ENCODE data around the gene NUDCD3. TPM values are rescaled to one million over a fixed set of nuclear protein-coding genes. Genes with fewer than 3 reads are reported as not detected.

NUDCD3 gene
- total RNA-seq, 1 experiment from 2014 or later = 117 TPM

DNA sequence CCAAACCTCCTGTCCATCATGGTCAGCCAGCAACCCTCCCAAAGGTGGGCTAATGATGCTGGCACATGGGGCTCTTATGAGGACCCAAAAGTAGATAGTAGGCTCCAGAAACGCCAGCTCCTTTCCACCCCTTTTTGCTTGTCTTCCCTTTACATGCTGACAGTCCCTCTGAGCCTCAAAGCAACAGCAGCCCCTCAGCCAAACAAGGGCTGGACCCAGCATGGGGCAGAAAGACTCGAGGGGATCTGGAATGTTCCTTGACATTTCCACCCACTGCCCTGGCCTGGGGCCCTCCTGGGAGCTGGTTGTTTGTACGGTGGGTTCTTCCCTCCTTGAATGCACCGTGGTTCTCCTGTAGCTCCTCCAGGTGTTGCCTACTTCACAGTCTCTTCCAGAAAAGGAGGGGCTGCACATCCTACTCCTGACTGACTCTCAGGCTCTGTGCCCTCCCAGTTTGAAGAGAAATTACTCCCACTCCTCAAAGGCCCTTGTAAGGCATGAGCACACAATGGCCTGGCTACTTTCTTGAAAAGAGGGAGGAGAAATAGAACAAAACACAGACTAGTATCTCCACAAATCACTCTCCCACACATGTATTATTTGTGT, 21.5 kb upstream of the NUDCD3 start:
- H3K27me3 ChIP-seq (ENCODE audit: control insufficient read depth, insufficient read depth, low read length) = no peaks in the 10 kb centered on the region
- no peak for ATAC-seq
- TF ChIP-seq, protein P1, sequence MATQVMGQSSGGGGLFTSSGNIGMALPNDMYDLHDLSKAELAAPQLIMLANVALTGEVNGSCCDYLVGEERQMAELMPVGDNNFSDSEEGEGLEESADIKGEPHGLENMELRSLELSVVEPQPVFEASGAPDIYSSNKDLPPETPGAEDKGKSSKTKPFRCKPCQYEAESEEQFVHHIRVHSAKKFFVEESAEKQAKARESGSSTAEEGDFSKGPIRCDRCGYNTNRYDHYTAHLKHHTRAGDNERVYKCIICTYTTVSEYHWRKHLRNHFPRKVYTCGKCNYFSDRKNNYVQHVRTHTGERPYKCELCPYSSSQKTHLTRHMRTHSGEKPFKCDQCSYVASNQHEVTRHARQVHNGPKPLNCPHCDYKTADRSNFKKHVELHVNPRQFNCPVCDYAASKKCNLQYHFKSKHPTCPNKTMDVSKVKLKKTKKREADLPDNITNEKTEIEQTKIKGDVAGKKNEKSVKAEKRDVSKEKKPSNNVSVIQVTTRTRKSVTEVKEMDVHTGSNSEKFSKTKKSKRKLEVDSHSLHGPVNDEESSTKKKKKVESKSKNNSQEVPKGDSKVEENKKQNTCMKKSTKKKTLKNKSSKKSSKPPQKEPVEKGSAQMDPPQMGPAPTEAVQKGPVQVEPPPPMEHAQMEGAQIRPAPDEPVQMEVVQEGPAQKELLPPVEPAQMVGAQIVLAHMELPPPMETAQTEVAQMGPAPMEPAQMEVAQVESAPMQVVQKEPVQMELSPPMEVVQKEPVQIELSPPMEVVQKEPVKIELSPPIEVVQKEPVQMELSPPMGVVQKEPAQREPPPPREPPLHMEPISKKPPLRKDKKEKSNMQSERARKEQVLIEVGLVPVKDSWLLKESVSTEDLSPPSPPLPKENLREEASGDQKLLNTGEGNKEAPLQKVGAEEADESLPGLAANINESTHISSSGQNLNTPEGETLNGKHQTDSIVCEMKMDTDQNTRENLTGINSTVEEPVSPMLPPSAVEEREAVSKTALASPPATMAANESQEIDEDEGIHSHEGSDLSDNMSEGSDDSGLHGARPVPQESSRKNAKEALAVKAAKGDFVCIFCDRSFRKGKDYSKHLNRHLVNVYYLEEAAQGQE (IDR thresholded peaks at IDR 0.05; ENCODE audit: insufficient read depth in 1 of 2, low read depth in 2 of 2, low read length in 1 of 2) = no peak
- TF ChIP-seq TCF7L2 (IDR thresholded peaks at IDR 0.05; ENCODE audit: low read depth, low read length) (no peak), SIN3A (IDR thresholded peaks at IDR 0.05; ENCODE audit: borderline replicate concordance, insufficient read depth, low read depth, low read length) (no peak), POLR2AphosphoS5 (IDR thresholded peaks at IDR 0.05; ENCODE audit: low read depth, low read length) (no peak)
- TF ChIP-seq, protein P2, sequence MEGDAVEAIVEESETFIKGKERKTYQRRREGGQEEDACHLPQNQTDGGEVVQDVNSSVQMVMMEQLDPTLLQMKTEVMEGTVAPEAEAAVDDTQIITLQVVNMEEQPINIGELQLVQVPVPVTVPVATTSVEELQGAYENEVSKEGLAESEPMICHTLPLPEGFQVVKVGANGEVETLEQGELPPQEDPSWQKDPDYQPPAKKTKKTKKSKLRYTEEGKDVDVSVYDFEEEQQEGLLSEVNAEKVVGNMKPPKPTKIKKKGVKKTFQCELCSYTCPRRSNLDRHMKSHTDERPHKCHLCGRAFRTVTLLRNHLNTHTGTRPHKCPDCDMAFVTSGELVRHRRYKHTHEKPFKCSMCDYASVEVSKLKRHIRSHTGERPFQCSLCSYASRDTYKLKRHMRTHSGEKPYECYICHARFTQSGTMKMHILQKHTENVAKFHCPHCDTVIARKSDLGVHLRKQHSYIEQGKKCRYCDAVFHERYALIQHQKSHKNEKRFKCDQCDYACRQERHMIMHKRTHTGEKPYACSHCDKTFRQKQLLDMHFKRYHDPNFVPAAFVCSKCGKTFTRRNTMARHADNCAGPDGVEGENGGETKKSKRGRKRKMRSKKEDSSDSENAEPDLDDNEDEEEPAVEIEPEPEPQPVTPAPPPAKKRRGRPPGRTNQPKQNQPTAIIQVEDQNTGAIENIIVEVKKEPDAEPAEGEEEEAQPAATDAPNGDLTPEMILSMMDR (IDR thresholded peaks at IDR 0.05) = no peak
- no peak overlapping the region for H3K27ac ChIP-seq (ENCODE audit: low read length)
- no peaks in the 10 kb centered on the region for H3K4me1 ChIP-seq (ENCODE audit: control insufficient read depth, insufficient read depth, low read length)
- H3K9me3 ChIP-seq (ENCODE audit: control insufficient read depth, insufficient read depth, low read depth, low read length) = no peaks in the 10 kb centered on the region
- intact Hi-C loops (cut with micrococcal nuclease; ENCODE audit: unreplicated experiment) = no loop called here
- H3K36me3 ChIP-seq (ENCODE audit: control insufficient read depth, insufficient read depth, low read length) = no peaks in the 10 kb centered on the region
- BruUV-seq (replicated peaks) = no TSS peak
- in situ Hi-C loops (cut with HindIII; ENCODE audit: low pct_unique_long_range_greater_than_20kb, low sequenced_read_pairs) = no loop called here
- no peak for DNase-seq (ENCODE audit: low read depth, low spot score)
- CTCF ChIA-PET = interaction anchor here (1.2 kb wide), 1 partner anchor 23 kb away, joined by 4 read pairs; no protein-coding TSS in a partner anchor
- POLR2A ChIA-PET = no interaction called here
- H3K4me3 ChIP-seq (ENCODE audit: low read depth in 2 of 2, low read length in 2 of 2) = no peak overlapping the region

DNA sequence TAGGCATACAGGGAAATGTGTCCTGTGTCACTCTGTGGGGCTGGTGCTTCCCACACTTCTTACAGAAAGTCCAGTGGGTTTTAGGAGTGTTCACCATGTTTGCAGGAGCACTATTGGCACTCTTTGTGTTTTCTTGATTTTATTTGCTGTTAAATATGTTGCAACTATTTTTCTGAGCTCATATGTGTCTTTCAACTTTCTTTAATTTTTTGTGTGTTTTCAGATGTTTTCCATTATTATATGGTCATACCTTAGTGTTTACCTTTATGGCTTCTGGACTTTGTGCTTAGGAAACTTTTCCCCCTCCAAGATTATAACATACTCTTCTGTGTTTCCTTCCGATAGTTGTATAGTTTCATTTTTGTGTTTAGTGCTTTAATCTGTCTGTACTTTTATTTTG, 20.8 kb upstream of the NUDCD3 start:
- intact Hi-C loops (cut with micrococcal nuclease; ENCODE audit: unreplicated experiment) = no loop called here
- DNase-seq (ENCODE audit: low read depth, low spot score) (no peak), ATAC-seq (no peak)
- H3K36me3 ChIP-seq (ENCODE audit: control insufficient read depth, insufficient read depth, low read length) = no peaks in the 10 kb centered on the region
- CTCF ChIA-PET = interaction anchor here (1.2 kb wide), 1 partner anchor 23 kb away, joined by 4 read pairs; no protein-coding TSS in a partner anchor
- peaks cover 3% of the 10 kb centered on the region; the same call in 1 of the 2 replicates for H3K27me3 ChIP-seq (ENCODE audit: control insufficient read depth, insufficient read depth, low read length)
- no peak overlapping the region for H3K4me3 ChIP-seq (ENCODE audit: low read depth in 2 of 2, low read length in 2 of 2)
- POLR2A ChIA-PET = interaction anchor here (0.9 kb wide), 1 partner anchor 63 kb away, joined by 3 read pairs; the partner anchor contains the start of gene DDX56
- no TSS peak for BruUV-seq (replicated peaks)
- in situ Hi-C loops (cut with HindIII; ENCODE audit: low pct_unique_long_range_greater_than_20kb, low sequenced_read_pairs) = no loop called here
- H3K4me1 ChIP-seq (ENCODE audit: control insufficient read depth, insufficient read depth, low read length) = no peaks in the 10 kb centered on the region
- no peak overlapping the region for H3K27ac ChIP-seq (ENCODE audit: low read length)
- no peak for TF ChIP-seq POLR2AphosphoS5 (IDR thresholded peaks at IDR 0.05; ENCODE audit: low read depth, low read length)
- no peaks in the 10 kb centered on the region for H3K9me3 ChIP-seq (ENCODE audit: control insufficient read depth, insufficient read depth, low read depth, low read length)

DNA sequence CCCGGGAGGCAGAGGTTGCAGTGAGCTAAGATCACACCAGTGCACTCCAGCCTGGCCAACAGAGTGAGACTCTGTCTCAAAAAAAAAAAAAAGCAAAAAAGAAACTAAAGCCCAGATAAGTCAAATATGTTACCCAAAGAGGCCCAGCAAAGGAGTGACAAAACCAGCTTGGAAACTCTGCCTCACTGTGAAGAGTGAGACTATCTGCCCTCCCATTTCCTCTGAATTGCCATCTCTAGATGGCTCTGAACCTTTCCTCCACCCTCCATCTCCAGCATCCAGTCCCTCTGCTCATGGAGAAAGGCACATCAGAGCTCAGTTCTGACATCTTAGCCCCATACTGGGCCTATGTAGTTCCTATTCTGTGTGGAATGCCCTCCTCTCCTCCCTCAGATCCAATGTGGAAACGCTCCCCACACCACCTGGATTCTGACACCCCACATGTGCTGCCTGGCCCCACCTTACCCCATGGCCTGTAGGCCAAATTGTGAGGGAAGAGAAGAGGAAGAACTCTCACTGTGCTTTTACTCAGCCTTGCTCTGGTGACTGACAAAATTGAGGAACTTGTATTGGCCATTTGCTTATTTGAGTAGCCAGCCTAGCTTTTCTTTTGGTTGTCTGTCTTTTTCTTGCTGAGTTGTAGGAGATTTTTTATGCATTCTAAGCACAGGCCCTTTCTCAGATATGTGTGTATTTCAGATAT, 18.0 kb upstream of the NUDCD3 start:
- ChIA-PET POLR2A (no interaction called here), CTCF (no interaction called here)
- TF ChIP-seq, protein P1 (IDR thresholded peaks at IDR 0.05; ENCODE audit: insufficient read depth in 1 of 2, low read depth in 2 of 2, low read length in 1 of 2) = no peak
- TF ChIP-seq SIN3A (IDR thresholded peaks at IDR 0.05; ENCODE audit: borderline replicate concordance, insufficient read depth, low read depth, low read length) (no peak), POLR2AphosphoS5 (IDR thresholded peaks at IDR 0.05; ENCODE audit: low read depth, low read length) (no peak), TCF7L2 (IDR thresholded peaks at IDR 0.05; ENCODE audit: low read depth, low read length) (no peak)
- TF ChIP-seq, protein P2 (IDR thresholded peaks at IDR 0.05) = no peak
- Histone ChIP-seq H3K27ac (ENCODE audit: low read length) (no peak overlapping the region), H3K36me3 (ENCODE audit: control insufficient read depth, insufficient read depth, low read length) (no peaks in the 10 kb centered on the region), H3K27me3 (ENCODE audit: control insufficient read depth, insufficient read depth, low read length) (peaks cover 3% of the 10 kb centered on the region; the same call in 1 of the 2 replicates), H3K4me1 (ENCODE audit: control insufficient read depth, insufficient read depth, low read length) (no peaks in the 10 kb centered on the region), H3K9me3 (ENCODE audit: control insufficient read depth, insufficient read depth, low read depth, low read length) (no peaks in the 10 kb centered on the region), H3K4me3 (ENCODE audit: low read depth in 2 of 2, low read length in 2 of 2) (no peak overlapping the region)
- intact Hi-C loops (cut with micrococcal nuclease; ENCODE audit: unreplicated experiment) = no loop called here
- DNase-seq (ENCODE audit: low read depth, low spot score) (no peak), ATAC-seq (no peak)
- in situ Hi-C loops (cut with HindIII; ENCODE audit: low pct_unique_long_range_greater_than_20kb, low sequenced_read_pairs) = no loop called here
- no TSS peak for BruUV-seq (replicated peaks)
